ENCODE measurements around the gene TMEM131. TPM values are rescaled to one million over a fixed set of nuclear protein-coding genes. Genes with fewer than 3 reads are reported as not detected.

The TMEM131 gene
- total RNA-seq, 1 donor from 2014 or later: 41.3 TPM

DNA sequence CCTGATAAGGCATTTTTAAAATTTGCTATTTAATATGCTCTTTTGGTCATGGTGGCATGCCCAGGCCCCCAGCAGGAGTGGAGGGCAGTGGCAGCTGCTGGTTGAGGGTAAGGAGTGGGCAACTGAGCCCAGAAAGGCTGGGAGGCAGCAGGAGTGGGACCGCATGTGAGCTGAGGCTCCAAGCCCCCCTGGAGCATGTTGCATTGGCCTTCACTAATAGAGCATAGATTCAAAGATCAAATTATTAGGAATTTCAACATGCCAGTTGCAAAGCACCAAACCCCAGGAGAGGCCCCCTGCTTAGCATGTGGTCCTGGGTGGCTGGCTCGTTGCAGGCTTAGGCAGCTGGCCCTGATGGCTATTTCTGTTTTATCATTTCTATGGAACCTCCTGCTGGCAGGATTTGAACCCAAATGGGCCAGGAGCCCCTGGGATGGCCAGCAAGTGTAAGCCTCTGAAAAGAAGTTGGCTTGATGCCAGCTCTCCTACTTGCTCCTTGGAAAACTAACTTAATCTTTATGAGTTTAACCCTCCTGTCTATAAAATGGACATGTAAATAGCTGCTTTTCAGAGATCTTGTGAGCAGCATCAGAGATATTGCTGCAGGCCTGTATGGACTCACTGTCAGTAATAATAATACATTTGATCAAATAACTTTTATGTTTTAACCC is 42.1 kb upstream of the TMEM131 start:
- H3K4me3 Mint-ChIP-seq: no peak overlapping the region

GRCh38 chr2:98037206-98037605 is 41.5 kb upstream of the TMEM131 start:
- no peaks in the 10 kb centered on the region for H3K27me3 Mint-ChIP-seq
- TF ChIP-seq CTCF (conservative IDR thresholded peaks at IDR 0.05): no peak
- no peaks in the 10 kb centered on the region for H3K36me3 Mint-ChIP-seq
- no peaks in the 10 kb centered on the region for H3K9me3 Mint-ChIP-seq
- no peak overlapping the region for H3K4me3 Mint-ChIP-seq
- DNase-seq (ENCODE audit: extremely low spot score, unreplicated experiment): no peak
- no peak overlapping the region for H3K27ac Mint-ChIP-seq
- no peaks in the 10 kb centered on the region for H3K4me1 Mint-ChIP-seq (ENCODE audit: unreplicated experiment)

More for the DNA sequence above, 42.1 kb upstream of the TMEM131 start:
- Mint-ChIP-seq H3K9me3 (no peaks in the 10 kb centered on the region), H3K27me3 (no peaks in the 10 kb centered on the region), H3K4me1 (ENCODE audit: unreplicated experiment) (no peaks in the 10 kb centered on the region), H3K36me3 (no peaks in the 10 kb centered on the region), H3K27ac (no peak overlapping the region)
- TF ChIP-seq CTCF (conservative IDR thresholded peaks at IDR 0.05): no peak
- DNase-seq (ENCODE audit: extremely low spot score, unreplicated experiment): peak; percentile 32

DNA sequence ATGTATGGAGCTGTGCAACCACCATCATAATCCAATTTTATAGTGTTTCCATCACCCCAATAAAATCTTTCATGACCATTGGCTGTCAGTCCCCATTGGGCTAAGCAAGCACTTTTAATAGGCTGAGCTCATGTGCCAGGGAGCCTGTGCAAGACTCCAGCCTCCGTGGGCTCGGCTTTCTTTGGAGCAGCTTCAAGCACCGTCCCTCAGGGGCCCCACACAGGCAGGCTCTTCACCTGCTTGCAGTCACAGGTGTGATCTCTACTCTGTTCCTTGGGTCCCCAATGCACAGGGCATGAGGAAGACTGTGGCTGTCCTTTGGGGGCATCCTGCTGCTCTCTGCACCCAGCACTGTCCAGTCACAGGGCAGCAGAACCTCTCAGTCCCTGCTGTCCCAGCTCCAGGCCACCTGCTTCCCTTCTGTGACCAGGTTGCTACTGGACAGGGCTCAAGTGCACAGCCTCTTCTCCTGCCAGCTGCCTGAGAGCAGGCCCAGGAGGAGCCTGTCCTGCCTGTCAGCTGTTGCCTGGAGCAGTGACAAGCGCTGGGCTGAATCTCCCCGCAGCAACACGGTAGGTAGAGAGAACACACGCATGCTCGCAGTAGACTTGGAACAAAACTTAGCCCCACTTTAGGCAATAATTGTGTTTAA is 40.7 kb upstream of the TMEM131 start:
- peak; percentile 51 for DNase-seq (ENCODE audit: extremely low spot score, unreplicated experiment)
- no peaks in the 10 kb centered on the region for H3K9me3 Mint-ChIP-seq
- no peak overlapping the region for H3K27ac Mint-ChIP-seq
- no peak overlapping the region for H3K4me3 Mint-ChIP-seq
- H3K4me1 Mint-ChIP-seq (ENCODE audit: unreplicated experiment): no peaks in the 10 kb centered on the region
- H3K27me3 Mint-ChIP-seq: no peaks in the 10 kb centered on the region
- no peaks in the 10 kb centered on the region for H3K36me3 Mint-ChIP-seq
- TF ChIP-seq CTCF (conservative IDR thresholded peaks at IDR 0.05): no peak

DNA sequence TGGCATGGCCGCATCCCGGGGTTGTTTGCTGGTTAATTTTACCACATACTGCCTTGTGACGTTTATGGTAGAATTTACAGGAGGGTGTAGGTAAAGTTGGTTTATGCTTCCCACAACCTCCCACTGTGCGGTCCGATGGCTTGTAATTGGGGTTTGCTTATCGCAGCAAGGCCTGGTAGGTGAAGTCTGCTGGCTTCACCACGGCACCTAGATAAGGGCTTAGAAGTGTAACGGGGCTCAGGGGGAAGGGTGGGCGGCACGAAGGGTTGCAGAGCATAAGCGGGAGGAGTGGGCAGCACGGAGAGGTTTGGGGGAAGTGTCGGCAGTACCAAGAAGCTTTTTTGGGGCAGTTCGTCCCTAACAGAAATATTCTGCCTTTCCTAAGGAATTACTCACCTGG is 39.0 kb upstream of the TMEM131 start:
- Mint-ChIP-seq H3K9me3 (no peaks in the 10 kb centered on the region), H3K27me3 (no peaks in the 10 kb centered on the region), H3K4me3 (no peak overlapping the region), H3K27ac (no peak overlapping the region), H3K4me1 (ENCODE audit: unreplicated experiment) (no peaks in the 10 kb centered on the region), H3K36me3 (no peaks in the 10 kb centered on the region)
- no peak for TF ChIP-seq CTCF (conservative IDR thresholded peaks at IDR 0.05)
- DNase-seq (ENCODE audit: extremely low spot score, unreplicated experiment): no peak

- DNase-seq (ENCODE audit: extremely low spot score, unreplicated experiment): peak; percentile 8
- Mint-ChIP-seq H3K9me3 (no peaks in the 10 kb centered on the region), H3K36me3 (no peaks in the 10 kb centered on the region), H3K27ac (no peak overlapping the region), H3K4me1 (ENCODE audit: unreplicated experiment) (peaks cover 9% of the 10 kb centered on the region), H3K27me3 (peaks cover 7% of the 10 kb centered on the region), H3K4me3 (no peak overlapping the region)
- TF ChIP-seq CTCF (conservative IDR thresholded peaks at IDR 0.05): no peak
These were observed 36.3 kb upstream of the TMEM131 start for GRCh38 chr2:98032086-98032485.

Data from type B pancreatic cell (in vitro differentiated cells).